Cardiac muscle cell (in vitro differentiated cells and primary cell): Measurements from ENCODE around the gene CASP6. TPM values are rescaled to one million over a fixed set of nuclear protein-coding genes. Genes with fewer than 3 reads are reported as not detected.
A peak's percentile ranks its signal among the peaks of the same experiment; 100 is the strongest.

ENCODE experiments used
- DNase-seq, 2 donors: peaks; one replicate each; pipeline versions ENCODE4 v3.0.0 to v3.0.0-alpha.2; 2010 to 2017; ENCODE audit warnings: low read depth in 1 of 2, low spot score in 1 of 2
- H3K27ac ChIP-seq: fragments of 200-600 bp; sonication (generic); 2 replicates; pipeline ENCODE4 v1.5.1; 2016
- H3K27me3 ChIP-seq: fragments of 200-600 bp; sonication (generic); 2 replicates; pipeline ENCODE4 v1.6.0; 2016; ENCODE audit warnings: control low read depth
- H3K36me3 ChIP-seq: fragments of 200-600 bp; sonication (generic); 2 replicates; pipeline ENCODE4 v1.5.1; 2016; ENCODE audit warnings: control low read depth
- H3K4me1 ChIP-seq: fragments of 200-600 bp; sonication (generic); 2 replicates; pipeline ENCODE4 v1.8.1; 2017; ENCODE audit warnings: low read depth, mild to moderate bottlenecking, mixed run types
- H3K4me3 ChIP-seq: fragments of 200-600 bp; sonication (generic); 2 replicates; pipeline ENCODE4 v1.5.1; 2016; ENCODE audit warnings: mild to moderate bottlenecking
- H3K9me3 ChIP-seq: fragments of 200-600 bp; sonication (generic); 2 replicates; pipeline ENCODE4 v1.5.1; 2017; ENCODE audit warnings: low read depth, mild to moderate bottlenecking, control low read depth
- polyA plus RNA-seq: library from polyadenylated mRNA; unstranded; fragments of >200 nt; fragmentation: Nextera tagmentation; extraction: Ambion mirVana; gene quantifications from 2 replicates; pipeline ENCODE4 v1.2.1, GENCODE V29; 2016
- total RNA-seq: library from RNA; depleted of rRNA; stranded (reverse); fragments of >200 nt; gene quantifications from 2 replicates; pipeline ENCODE4 v1.2.3, GENCODE V29; 2016
- TF ChIP-seq, protein P1 (sequence below): IDR thresholded peaks from 2 replicates; pipeline ENCODE4 v1.5.1; 2012; ENCODE audit warnings: low read depth, mild to moderate bottlenecking, low read length

The CASP6 gene
- total and polyA plus RNA-seq, 2 experiments from 2014 or later = 28.9 to 45.6 TPM

DNA sequence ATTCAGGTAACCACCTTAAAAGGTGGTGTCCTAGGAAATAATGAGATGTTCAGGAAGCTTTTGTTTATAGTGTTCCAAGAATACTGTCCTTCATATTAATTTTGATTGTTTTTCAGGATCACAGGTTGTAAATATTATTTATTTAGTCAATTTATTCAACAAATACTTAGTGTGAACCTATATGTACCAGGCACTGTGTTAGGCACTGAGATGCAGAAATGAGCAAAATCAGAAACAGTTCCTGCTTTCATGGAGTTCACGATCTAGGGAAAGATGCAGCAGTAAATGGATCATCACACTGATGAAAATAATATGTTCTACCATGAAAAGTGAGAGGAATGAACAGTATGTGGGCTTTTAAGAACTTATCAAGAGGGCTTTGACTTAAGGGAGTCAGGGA lies 44.9 kb upstream of the CASP6 start:
- Histone ChIP-seq H3K9me3 (no peaks in the 10 kb centered on the region), H3K27ac (no peak overlapping the region), H3K4me3 (no peak overlapping the region), H3K36me3 (no peaks in the 10 kb centered on the region), H3K4me1 (no peaks in the 10 kb centered on the region), H3K27me3 (no peaks in the 10 kb centered on the region)
- no peak for DNase-seq
- TF ChIP-seq, protein P1, sequence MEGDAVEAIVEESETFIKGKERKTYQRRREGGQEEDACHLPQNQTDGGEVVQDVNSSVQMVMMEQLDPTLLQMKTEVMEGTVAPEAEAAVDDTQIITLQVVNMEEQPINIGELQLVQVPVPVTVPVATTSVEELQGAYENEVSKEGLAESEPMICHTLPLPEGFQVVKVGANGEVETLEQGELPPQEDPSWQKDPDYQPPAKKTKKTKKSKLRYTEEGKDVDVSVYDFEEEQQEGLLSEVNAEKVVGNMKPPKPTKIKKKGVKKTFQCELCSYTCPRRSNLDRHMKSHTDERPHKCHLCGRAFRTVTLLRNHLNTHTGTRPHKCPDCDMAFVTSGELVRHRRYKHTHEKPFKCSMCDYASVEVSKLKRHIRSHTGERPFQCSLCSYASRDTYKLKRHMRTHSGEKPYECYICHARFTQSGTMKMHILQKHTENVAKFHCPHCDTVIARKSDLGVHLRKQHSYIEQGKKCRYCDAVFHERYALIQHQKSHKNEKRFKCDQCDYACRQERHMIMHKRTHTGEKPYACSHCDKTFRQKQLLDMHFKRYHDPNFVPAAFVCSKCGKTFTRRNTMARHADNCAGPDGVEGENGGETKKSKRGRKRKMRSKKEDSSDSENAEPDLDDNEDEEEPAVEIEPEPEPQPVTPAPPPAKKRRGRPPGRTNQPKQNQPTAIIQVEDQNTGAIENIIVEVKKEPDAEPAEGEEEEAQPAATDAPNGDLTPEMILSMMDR = no peak

DNA sequence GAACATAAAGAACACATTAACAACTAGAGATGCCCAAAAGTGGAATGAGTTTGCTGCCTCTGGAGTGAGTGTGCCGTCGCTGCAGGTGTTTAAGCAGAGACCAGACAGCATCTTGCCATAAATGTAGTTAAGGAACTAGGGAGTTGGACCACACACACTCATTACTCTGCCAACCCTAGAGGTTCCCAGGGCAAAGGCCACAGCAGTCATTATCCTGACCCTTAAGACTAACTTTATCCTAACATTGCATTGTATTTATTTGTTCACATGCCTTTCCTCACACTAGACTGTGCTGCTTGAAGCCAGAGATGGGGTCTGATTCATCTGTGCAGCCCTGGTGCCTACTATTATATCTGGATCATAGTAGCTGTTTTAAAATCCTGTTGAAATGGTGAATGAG lies 43.5 kb upstream of the CASP6 start:
- H3K36me3 ChIP-seq = no peaks in the 10 kb centered on the region
- no peaks in the 10 kb centered on the region for H3K9me3 ChIP-seq
- no peak overlapping the region for H3K4me3 ChIP-seq
- TF ChIP-seq, protein P1 = no peak
- no peak for DNase-seq
- no peaks in the 10 kb centered on the region for H3K27me3 ChIP-seq
- H3K27ac ChIP-seq = no peak overlapping the region
- H3K4me1 ChIP-seq = no peaks in the 10 kb centered on the region

DNA sequence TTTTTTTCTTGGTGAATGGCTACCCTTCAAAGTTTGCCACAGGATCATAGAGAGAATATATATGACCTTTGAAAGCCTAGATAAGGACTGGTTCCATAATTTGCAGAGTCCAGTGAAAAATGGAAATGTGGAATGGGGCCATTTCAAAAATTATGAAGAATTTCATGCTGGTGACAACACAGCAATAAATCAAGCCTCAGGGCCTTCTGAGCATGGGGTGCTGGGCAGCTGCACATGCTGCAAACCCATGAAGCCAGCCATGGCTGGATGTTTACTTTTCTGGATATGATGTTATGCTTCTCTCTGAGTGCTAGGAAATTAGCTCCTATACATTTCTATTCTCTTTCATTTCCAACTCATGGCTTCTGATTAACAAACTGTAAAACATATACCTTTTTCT lies 42.6 kb upstream of the CASP6 start:
- TF ChIP-seq, protein P1 = no peak
- no peak overlapping the region for H3K27ac ChIP-seq
- H3K4me3 ChIP-seq = no peak overlapping the region
- H3K27me3 ChIP-seq = no peaks in the 10 kb centered on the region
- DNase-seq = no peak
- H3K9me3 ChIP-seq = no peaks in the 10 kb centered on the region
- H3K36me3 ChIP-seq = no peaks in the 10 kb centered on the region
- no peaks in the 10 kb centered on the region for H3K4me1 ChIP-seq

DNA sequence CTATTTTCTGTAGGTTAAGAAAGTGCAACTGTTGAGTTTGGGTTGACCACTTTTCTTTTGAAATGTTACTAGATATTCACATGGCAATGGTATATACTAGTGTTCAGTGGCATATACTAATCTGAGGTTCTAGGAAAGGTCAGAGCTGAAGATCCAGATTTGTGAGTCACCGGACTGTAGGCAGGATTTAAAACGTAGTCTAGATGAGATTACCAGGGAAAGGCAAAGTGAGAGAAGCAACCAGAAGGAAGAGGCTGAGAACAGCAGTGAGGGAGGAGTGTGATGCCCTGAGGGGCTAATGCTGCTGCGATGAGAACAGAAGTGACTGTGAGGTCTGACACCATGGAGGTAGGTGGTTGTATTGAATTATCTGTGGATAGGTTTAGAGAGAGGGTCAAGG lies 36.3 kb upstream of the CASP6 start:
- peak in 1 of 2 donors; percentile 52 for DNase-seq
- Histone ChIP-seq H3K27ac (no peak overlapping the region), H3K4me3 (no peak overlapping the region), H3K9me3 (no peaks in the 10 kb centered on the region), H3K36me3 (no peaks in the 10 kb centered on the region), H3K27me3 (no peaks in the 10 kb centered on the region), H3K4me1 (no peaks in the 10 kb centered on the region)
- TF ChIP-seq, protein P1 = no peak

DNA sequence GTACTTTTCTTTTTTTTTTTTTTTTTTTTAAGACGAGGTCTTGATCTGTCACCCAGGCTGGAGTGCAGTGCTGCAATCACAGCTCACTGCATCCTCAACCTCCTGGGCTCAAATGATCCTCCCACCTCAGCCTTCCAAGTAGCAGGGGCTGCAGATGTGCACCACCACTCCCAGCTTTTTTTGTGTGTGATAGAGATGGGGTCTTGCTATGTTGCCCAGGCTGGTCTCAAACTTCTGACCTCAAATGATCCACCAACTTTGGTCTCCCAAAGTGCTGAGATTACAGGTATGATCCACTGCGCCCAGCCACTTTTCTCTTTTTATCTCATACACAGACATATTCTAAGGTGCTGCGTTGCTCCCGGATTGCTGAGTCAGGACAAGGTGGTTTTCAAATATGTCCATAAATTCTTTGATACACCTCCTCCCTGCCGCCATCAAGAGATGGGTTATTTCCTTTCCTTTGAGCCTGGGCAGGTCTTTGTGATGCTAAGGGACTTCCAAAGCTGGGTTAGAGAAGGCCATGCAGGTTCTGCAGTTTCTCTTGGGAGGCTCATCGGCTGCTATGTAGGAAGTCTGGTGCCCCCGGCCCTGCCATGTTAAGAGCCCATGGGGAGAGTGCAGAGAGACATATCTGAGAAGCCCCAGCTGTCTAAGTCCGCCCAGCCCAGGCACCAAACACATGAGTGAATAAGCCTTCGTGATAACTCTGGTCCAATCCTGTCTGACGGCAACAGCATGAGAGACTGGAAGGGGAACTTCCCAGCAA lies 35.0 kb upstream of the CASP6 start:
- H3K27ac ChIP-seq = no peak overlapping the region
- no peak for DNase-seq
- no peak overlapping the region for H3K4me3 ChIP-seq
- no peaks in the 10 kb centered on the region for H3K4me1 ChIP-seq
- H3K9me3 ChIP-seq = no peaks in the 10 kb centered on the region
- H3K27me3 ChIP-seq = no peaks in the 10 kb centered on the region
- H3K36me3 ChIP-seq = no peaks in the 10 kb centered on the region
- TF ChIP-seq, protein P1 = no peak
